Ovary (tissue), 9 donors: Measurements from ENCODE around the gene SERINC5. TPM values are rescaled to one million over a fixed set of nuclear protein-coding genes. Genes with fewer than 3 reads are reported as not detected.

Experiments used
- DNase-seq, 5 donors: peaks; one replicate each; pipeline ENCODE4 v3.0.0-alpha.2; 2019 to 2020
- H3K27ac ChIP-seq, 2 donors: fragments of 200-600 bp; one replicate each; pipeline versions ENCODE4 v1.5.1 to v1.8.0; 2019 to 2022
- H3K27me3 ChIP-seq: fragments of 200-600 bp; one replicate; pipeline ENCODE4 v1.8.0; 2022
- H3K36me3 ChIP-seq: fragments of 200-600 bp; sonication (generic); one replicate; pipeline ENCODE4 v1.5.1; 2019
- H3K4me1 ChIP-seq: one replicate; pipeline ENCODE4 v1.8.1; 2013; ENCODE audit warnings: mild to moderate bottlenecking, moderate library complexity; ENCODE audit not compliant: insufficient read depth
- H3K4me3 ChIP-seq: fragments of 200-600 bp; sonication (generic); one replicate; pipeline ENCODE4 v1.5.1; 2017
- H3K9me3 ChIP-seq, 2 donors: fragments of 200-600 bp in 1 of 2; sonication (generic) in 1 of 2; one replicate each; pipeline versions ENCODE4 v1.5.1 to v1.8.1; 2013 to 2019; ENCODE audit warnings: mild to moderate bottlenecking in 1 of 2, moderate library complexity in 1 of 2
- CTCF ChIP-seq, 3 donors: fragments of 450-650 bp in 2 of 3; fragments of 200-600 bp in 1 of 3; IDR thresholded peaks; one replicate each; pipeline versions ENCODE4 v1.5.1 to v1.8.0; 2016 to 2022; ENCODE audit warnings: antibody characterized with exemption in 3 of 3, mild to moderate bottlenecking in 1 of 3
- EP300 ChIP-seq: sonication (generic); formaldehyde crosslinking; IDR thresholded peaks from one replicate; pipeline ENCODE4 v1.6.1; 2017; ENCODE audit warnings: antibody characterized with exemption
- POLR2A ChIP-seq: fragments of 450-650 bp; IDR thresholded peaks from one replicate; pipeline ENCODE4 v1.6.1; 2017; ENCODE audit warnings: antibody characterized with exemption, mild to moderate bottlenecking, moderate library complexity
- WGBS, 3 donors: extraction: QIAGEN DNeasy Blood & Tissue Kit in 1 of 3; methylation state at CpG; one replicate each; pipeline versions ENCODE4 v1.1.5 to v1.1.7; 2013 to 2017; 5-methylcytosine and 5-hydroxymethylcytosine counted together
- intact Hi-C, 4 donors: fragments of 100-400 bp; cut with DNase I; formaldehyde crosslinking; loops; one replicate each; pipeline versions ENCODE4 v1.11.0 to v1.15.1; 2022 to 2023
- polyA plus RNA-seq, 2 donors: library from polyadenylated mRNA; stranded (reverse); fragments of 200-250 nt in 1 of 2; fragments of 350-450 nt in 1 of 2; fragmentation: Illumina TruSeq in 1 of 2; extraction: RNeasy Lipid Tissue Mini Kit (QIAGEN cat#74804) in 1 of 2; gene quantifications; one replicate each; pipeline ENCODE4 v1.2.3, GENCODE V29; 2013 to 2014
- total RNA-seq, 7 donors: library from RNA; depleted of rRNA in 2 of 7; stranded (reverse); fragments of >200 nt in 2 of 7; fragmentation: NEBNext Ultra II Directional in 3 of 7; extraction: Animal tissue kit (Norgen Biotek cat#: 25700) in 3 of 7; gene quantifications; one replicate each; pipeline versions ENCODE4 v1.1.0 to v1.2.4, GENCODE V29; 2016 to 2023
- donor health status: DM: no; HTN: no; CAD: no; lungs with moderate emphysema.
- donor health status: DM: no; HTN: no; CAD: no.
- donor health status: Bipolar disorder and iron deficiency.
- donor health status: DM: yes; HTN: yes; CAD: no.
- donor health status: DM: no; HTN: no; CAD: no.
- donor health status: DM: yes; HTN: yes; CAD: no.

Gene SERINC5
- total and polyA plus RNA-seq, 9 donors = 12.7 to 88.7 (median 44.5) TPM

GRCh38 chr5:80213466-80213865 lies 42.4 kb downstream of the SERINC5 start:
- no peaks in the 10 kb centered on the region for H3K36me3 ChIP-seq
- intact Hi-C loops = no loop called here
- no peak overlapping the region for H3K4me3 ChIP-seq
- H3K27ac ChIP-seq = no peak overlapping the region
- TF ChIP-seq CTCF (IDR thresholded peaks at IDR 0.05) (no peak), POLR2A (no peak), EP300 (no peak)
- no peak for DNase-seq
- H3K9me3 ChIP-seq = no peaks in the 10 kb centered on the region
- WGBS, 3 donors = 85 to 88% (median 86%) methylated on average over 3 of the region's 3 CpGs
- H3K4me1 ChIP-seq = peaks cover 10% of the 10 kb centered on the region
- no peaks in the 10 kb centered on the region for H3K27me3 ChIP-seq

- Histone ChIP-seq H3K4me1 (peaks cover 9% of the 10 kb centered on the region), H3K4me3 (no peak overlapping the region), H3K27ac (no peak overlapping the region), H3K36me3 (no peaks in the 10 kb centered on the region), H3K27me3 (no peaks in the 10 kb centered on the region), H3K9me3 (no peaks in the 10 kb centered on the region)
- TF ChIP-seq POLR2A (no peak), EP300 (no peak), CTCF (IDR thresholded peaks at IDR 0.05) (no peak)
- intact Hi-C loops = no loop called here
- DNase-seq = no peak
- 83 to 88% (median 83%) methylated on average over 2 of the region's 2 CpGs for WGBS, 3 donors
Measured at GRCh38 chr5:80212171-80212667, 43.6 kb downstream of the SERINC5 start.

GRCh38 chr5:80211327-80211726 lies 44.5 kb downstream of the SERINC5 start:
- H3K27ac ChIP-seq = no peak overlapping the region
- no peak for TF ChIP-seq POLR2A
- TF ChIP-seq CTCF (IDR thresholded peaks at IDR 0.05) = no peak
- TF ChIP-seq EP300 = no peak
- WGBS, 3 donors = 76 to 92% (median 83%) methylated on average over 4 of the region's 4 CpGs
- no peaks in the 10 kb centered on the region for H3K36me3 ChIP-seq
- intact Hi-C loops = no loop called here
- H3K9me3 ChIP-seq = no peaks in the 10 kb centered on the region
- H3K4me3 ChIP-seq = no peak overlapping the region
- DNase-seq = no peak
- H3K4me1 ChIP-seq = peaks cover 8% of the 10 kb centered on the region
- no peaks in the 10 kb centered on the region for H3K27me3 ChIP-seq

GRCh38 chr5:80210014-80210413 lies 45.8 kb downstream of the SERINC5 start:
- 27 to 42% (median 29%) methylated on average over 6 of the region's 6 CpGs for WGBS, 3 donors
- intact Hi-C loops = no loop called here
- no peak for DNase-seq
- H3K4me3 ChIP-seq = no peak overlapping the region
- no peak overlapping the region for H3K27ac ChIP-seq
- H3K36me3 ChIP-seq = no peaks in the 10 kb centered on the region
- no peaks in the 10 kb centered on the region for H3K27me3 ChIP-seq
- H3K9me3 ChIP-seq = no peaks in the 10 kb centered on the region
- H3K4me1 ChIP-seq = peaks cover 2% of the 10 kb centered on the region
- TF ChIP-seq POLR2A (no peak), EP300 (no peak), CTCF (IDR thresholded peaks at IDR 0.05) (no peak)
